HEK293 (cell line): Measurements from ENCODE around the gene HOXA4.

Experiments used
- KLF9 ChIP-seq: fragments of 450-650 bp; formaldehyde crosslinking; IDR thresholded peaks from 2 replicates; pipeline ENCODE4 v1.5.1; 2016; ENCODE audit warnings: missing biosample characterization, missing genetic modification characterization, low read depth
- MZF1 ChIP-seq: fragments of 450-650 bp; formaldehyde crosslinking; IDR thresholded peaks from 2 replicates; pipeline ENCODE4 v1.5.1; 2017; ENCODE audit warnings: missing biosample characterization, missing genetic modification characterization, borderline replicate concordance
- TSHZ1 ChIP-seq: fragments of 450-650 bp; formaldehyde crosslinking; IDR thresholded peaks from 2 replicates; pipeline ENCODE4 v1.5.1; 2016; ENCODE audit warnings: missing biosample characterization, missing genetic modification characterization, borderline replicate concordance
- YY1 ChIP-seq: fragments of 450-650 bp; formaldehyde crosslinking; IDR thresholded peaks from 2 replicates; pipeline ENCODE4 v1.5.1; 2018; ENCODE audit warnings: missing biosample characterization, missing genetic modification characterization
- ZBTB20 ChIP-seq: fragments of 450-650 bp; formaldehyde crosslinking; IDR thresholded peaks from 2 replicates; pipeline ENCODE4 v1.5.1; 2016; ENCODE audit warnings: missing biosample characterization, missing genetic modification characterization
- ZBTB8A ChIP-seq: fragments of 450-650 bp; formaldehyde crosslinking; IDR thresholded peaks from 2 replicates; pipeline ENCODE4 v1.5.1; 2016; ENCODE audit warnings: missing biosample characterization, missing genetic modification characterization
- ZFP41 ChIP-seq: fragments of 450-650 bp; formaldehyde crosslinking; IDR thresholded peaks from 2 replicates; pipeline ENCODE4 v1.5.1; 2016; ENCODE audit warnings: missing biosample characterization, missing genetic modification characterization, borderline replicate concordance
- ZNF184 ChIP-seq: fragments of 450-650 bp; IDR thresholded peaks from 2 replicates; pipeline ENCODE4 v1.5.1; 2018; ENCODE audit warnings: missing biosample characterization, mild to moderate bottlenecking, missing genetic modification characterization
- ZNF202 ChIP-seq: fragments of 450-650 bp; formaldehyde crosslinking; IDR thresholded peaks from 2 replicates; pipeline ENCODE4 v1.5.1; 2016; ENCODE audit warnings: missing biosample characterization, missing genetic modification characterization, borderline replicate concordance
- ZNF221 ChIP-seq: fragments of 450-650 bp; formaldehyde crosslinking; IDR thresholded peaks from 2 replicates; pipeline ENCODE4 v1.5.1; 2017; ENCODE audit warnings: missing biosample characterization, missing genetic modification characterization, borderline replicate concordance
- ZNF23 ChIP-seq: fragments of 450-650 bp; formaldehyde crosslinking; IDR thresholded peaks from 2 replicates; pipeline ENCODE4 v1.5.1; 2016; ENCODE audit warnings: missing biosample characterization, missing genetic modification characterization, borderline replicate concordance
- ZNF24 ChIP-seq: fragments of 450-650 bp; formaldehyde crosslinking; IDR thresholded peaks from 2 replicates; pipeline ENCODE4 v1.5.1; 2016; ENCODE audit warnings: missing biosample characterization, missing genetic modification characterization
- ZNF335 ChIP-seq: fragments of 450-650 bp; formaldehyde crosslinking; conservative IDR thresholded peaks from 2 replicates; pipeline ENCODE4 v1.5.1; 2016; ENCODE audit warnings: missing biosample characterization, missing genetic modification characterization
- ZNF354C ChIP-seq: fragments of 450-650 bp; formaldehyde crosslinking; IDR thresholded peaks from 2 replicates; pipeline ENCODE4 v1.5.1; 2016; ENCODE audit warnings: missing biosample characterization, missing genetic modification characterization, low read depth, borderline replicate concordance
- ZNF391 ChIP-seq: fragments of 450-650 bp; formaldehyde crosslinking; IDR thresholded peaks from 2 replicates; pipeline ENCODE4 v1.5.1; 2016; ENCODE audit warnings: low read depth, missing biosample characterization, missing genetic modification characterization, borderline replicate concordance
- ZNF423 ChIP-seq: fragments of 450-650 bp; formaldehyde crosslinking; IDR thresholded peaks from 2 replicates; pipeline ENCODE4 v1.5.1; 2016; ENCODE audit warnings: missing biosample characterization, missing genetic modification characterization
- ZNF510 ChIP-seq: fragments of 450-650 bp; formaldehyde crosslinking; IDR thresholded peaks from 2 replicates; pipeline ENCODE4 v1.5.1; 2018; ENCODE audit warnings: mild to moderate bottlenecking, missing genetic modification characterization, missing biosample characterization; ENCODE audit not compliant: insufficient replicate concordance
- ZNF513 ChIP-seq: fragments of 450-650 bp; IDR thresholded peaks from 2 replicates; pipeline ENCODE4 v1.5.1; 2018; ENCODE audit warnings: missing biosample characterization, missing genetic modification characterization
- ZNF585B ChIP-seq: fragments of 450-650 bp; formaldehyde crosslinking; IDR thresholded peaks from 2 replicates; pipeline ENCODE4 v1.5.1; 2016; ENCODE audit warnings: missing biosample characterization, missing genetic modification characterization
- ZNF623 ChIP-seq: fragments of 450-650 bp; formaldehyde crosslinking; IDR thresholded peaks from 2 replicates; pipeline ENCODE4 v1.5.1; 2016; ENCODE audit warnings: missing biosample characterization, missing genetic modification characterization
- ZNF777 ChIP-seq: fragments of 450-650 bp; formaldehyde crosslinking; IDR thresholded peaks from 2 replicates; pipeline ENCODE4 v1.5.1; 2017; ENCODE audit warnings: missing biosample characterization, missing genetic modification characterization, borderline replicate concordance
- ZNF830 ChIP-seq: fragments of 450-650 bp; IDR thresholded peaks from 2 replicates; pipeline ENCODE4 v1.5.0; 2018; ENCODE audit warnings: missing biosample characterization, missing genetic modification characterization, low read depth, mild to moderate bottlenecking, moderate library complexity
- TF ChIP-seq, protein P1 (sequence below): fragments of 450-650 bp; formaldehyde crosslinking; IDR thresholded peaks from 2 replicates; pipeline ENCODE4 v1.5.1; 2016; ENCODE audit warnings: missing biosample characterization, missing genetic modification characterization
- TF ChIP-seq, protein P2 (sequence below): fragments of 450-650 bp; formaldehyde crosslinking; IDR thresholded peaks from 2 replicates; pipeline ENCODE4 v1.5.1; 2016; ENCODE audit warnings: missing biosample characterization, missing genetic modification characterization, low read depth
- TF ChIP-seq, protein P3 (sequence below): fragments of 450-650 bp; formaldehyde crosslinking; IDR thresholded peaks from 2 replicates; pipeline ENCODE4 v1.5.1; 2017; ENCODE audit warnings: missing biosample characterization, missing genetic modification characterization
- TF ChIP-seq, protein P4 (sequence below): fragments of 450-650 bp; formaldehyde crosslinking; IDR thresholded peaks from 2 replicates; pipeline ENCODE4 v1.5.1; 2016; ENCODE audit warnings: missing biosample characterization, missing genetic modification characterization, low read depth

HOXA4 gene

GRCh38 chr7:27150568-27151340 lies 20.2 kb upstream of the HOXA4 start (continued):
- TF ChIP-seq, protein P1, sequence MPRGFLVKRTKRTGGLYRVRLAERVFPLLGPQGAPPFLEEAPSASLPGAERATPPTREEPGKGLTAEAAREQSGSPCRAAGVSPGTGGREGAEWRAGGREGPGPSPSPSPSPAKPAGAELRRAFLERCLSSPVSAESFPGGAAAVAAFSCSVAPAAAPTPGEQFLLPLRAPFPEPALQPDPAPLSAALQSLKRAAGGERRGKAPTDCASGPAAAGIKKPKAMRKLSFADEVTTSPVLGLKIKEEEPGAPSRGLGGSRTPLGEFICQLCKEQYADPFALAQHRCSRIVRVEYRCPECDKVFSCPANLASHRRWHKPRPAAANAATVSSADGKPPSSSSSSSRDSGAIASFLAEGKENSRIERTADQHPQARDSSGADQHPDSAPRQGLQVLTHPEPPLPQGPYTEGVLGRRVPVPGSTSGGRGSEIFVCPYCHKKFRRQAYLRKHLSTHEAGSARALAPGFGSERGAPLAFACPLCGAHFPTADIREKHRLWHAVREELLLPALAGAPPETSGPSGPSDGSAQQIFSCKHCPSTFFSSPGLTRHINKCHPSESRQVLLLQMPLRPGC (tag by site-specific recombination): no peak
- TF ChIP-seq ZNF24 (tag by site-specific recombination) (no peak), ZBTB20 (tag by site-specific recombination) (no peak), ZNF202 (no peak), ZNF830 (no peak), ZNF184 (no peak), ZNF510 (tag by site-specific recombination) (no peak), ZNF335 (tag by site-specific recombination) (0 out of 2 replicates have a peak, but pooled peaks have one; percentile 39), ZNF391 (tag by site-specific recombination) (peak; percentile 73; the same call in 1 of the 2 replicates), ZNF354C (tag by site-specific recombination) (no peak), ZNF513 (tag by site-specific recombination) (no peak), MZF1 (tag by site-specific recombination) (no peak), YY1 (tag by site-specific recombination) (peak; percentile 40; the same call in 1 of the 2 replicates), TSHZ1 (tag by site-specific recombination) (no peak), ZNF221 (tag by site-specific recombination) (no peak), ZNF423 (tag by site-specific recombination) (no peak), ZNF623 (tag by site-specific recombination) (0 out of 2 replicates have a peak, but pooled peaks have one; percentile 12), ZNF777 (tag by site-specific recombination) (no peak), KLF9 (no peak), ZNF23 (tag by site-specific recombination) (no peak), ZBTB8A (tag by site-specific recombination) (no peak), ZNF585B (tag by site-specific recombination) (no peak), ZFP41 (tag by site-specific recombination) (no peak)
- TF ChIP-seq, protein P2, sequence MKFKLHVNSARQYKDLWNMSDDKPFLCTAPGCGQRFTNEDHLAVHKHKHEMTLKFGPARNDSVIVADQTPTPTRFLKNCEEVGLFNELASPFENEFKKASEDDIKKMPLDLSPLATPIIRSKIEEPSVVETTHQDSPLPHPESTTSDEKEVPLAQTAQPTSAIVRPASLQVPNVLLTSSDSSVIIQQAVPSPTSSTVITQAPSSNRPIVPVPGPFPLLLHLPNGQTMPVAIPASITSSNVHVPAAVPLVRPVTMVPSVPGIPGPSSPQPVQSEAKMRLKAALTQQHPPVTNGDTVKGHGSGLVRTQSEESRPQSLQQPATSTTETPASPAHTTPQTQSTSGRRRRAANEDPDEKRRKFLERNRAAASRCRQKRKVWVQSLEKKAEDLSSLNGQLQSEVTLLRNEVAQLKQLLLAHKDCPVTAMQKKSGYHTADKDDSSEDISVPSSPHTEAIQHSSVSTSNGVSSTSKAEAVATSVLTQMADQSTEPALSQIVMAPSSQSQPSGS: no peak
- TF ChIP-seq, protein P3, sequence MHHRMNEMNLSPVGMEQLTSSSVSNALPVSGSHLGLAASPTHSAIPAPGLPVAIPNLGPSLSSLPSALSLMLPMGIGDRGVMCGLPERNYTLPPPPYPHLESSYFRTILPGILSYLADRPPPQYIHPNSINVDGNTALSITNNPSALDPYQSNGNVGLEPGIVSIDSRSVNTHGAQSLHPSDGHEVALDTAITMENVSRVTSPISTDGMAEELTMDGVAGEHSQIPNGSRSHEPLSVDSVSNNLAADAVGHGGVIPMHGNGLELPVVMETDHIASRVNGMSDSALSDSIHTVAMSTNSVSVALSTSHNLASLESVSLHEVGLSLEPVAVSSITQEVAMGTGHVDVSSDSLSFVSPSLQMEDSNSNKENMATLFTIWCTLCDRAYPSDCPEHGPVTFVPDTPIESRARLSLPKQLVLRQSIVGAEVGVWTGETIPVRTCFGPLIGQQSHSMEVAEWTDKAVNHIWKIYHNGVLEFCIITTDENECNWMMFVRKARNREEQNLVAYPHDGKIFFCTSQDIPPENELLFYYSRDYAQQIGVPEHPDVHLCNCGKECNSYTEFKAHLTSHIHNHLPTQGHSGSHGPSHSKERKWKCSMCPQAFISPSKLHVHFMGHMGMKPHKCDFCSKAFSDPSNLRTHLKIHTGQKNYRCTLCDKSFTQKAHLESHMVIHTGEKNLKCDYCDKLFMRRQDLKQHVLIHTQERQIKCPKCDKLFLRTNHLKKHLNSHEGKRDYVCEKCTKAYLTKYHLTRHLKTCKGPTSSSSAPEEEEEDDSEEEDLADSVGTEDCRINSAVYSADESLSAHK: no peak
- TF ChIP-seq, protein P4, sequence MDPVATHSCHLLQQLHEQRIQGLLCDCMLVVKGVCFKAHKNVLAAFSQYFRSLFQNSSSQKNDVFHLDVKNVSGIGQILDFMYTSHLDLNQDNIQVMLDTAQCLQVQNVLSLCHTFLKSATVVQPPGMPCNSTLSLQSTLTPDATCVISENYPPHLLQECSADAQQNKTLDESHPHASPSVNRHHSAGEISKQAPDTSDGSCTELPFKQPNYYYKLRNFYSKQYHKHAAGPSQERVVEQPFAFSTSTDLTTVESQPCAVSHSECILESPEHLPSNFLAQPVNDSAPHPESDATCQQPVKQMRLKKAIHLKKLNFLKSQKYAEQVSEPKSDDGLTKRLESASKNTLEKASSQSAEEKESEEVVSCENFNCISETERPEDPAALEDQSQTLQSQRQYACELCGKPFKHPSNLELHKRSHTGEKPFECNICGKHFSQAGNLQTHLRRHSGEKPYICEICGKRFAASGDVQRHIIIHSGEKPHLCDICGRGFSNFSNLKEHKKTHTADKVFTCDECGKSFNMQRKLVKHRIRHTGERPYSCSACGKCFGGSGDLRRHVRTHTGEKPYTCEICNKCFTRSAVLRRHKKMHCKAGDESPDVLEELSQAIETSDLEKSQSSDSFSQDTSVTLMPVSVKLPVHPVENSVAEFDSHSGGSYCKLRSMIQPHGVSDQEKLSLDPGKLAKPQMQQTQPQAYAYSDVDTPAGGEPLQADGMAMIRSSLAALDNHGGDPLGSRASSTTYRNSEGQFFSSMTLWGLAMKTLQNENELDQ: no peak
